Activated CD4-positive, alpha-beta T cell treated with anti-CD3 and anti-CD28 coated beads for 36 hours (primary cell): Measurements from ENCODE around the gene DAGLA. TPM values are rescaled to one million over a fixed set of nuclear protein-coding genes. Genes with fewer than 3 reads are reported as not detected.
"Not testable (repeated sequence)": the region's sequence is repeated elsewhere in the genome, so short reads cannot be mapped to it uniquely, and the experiment has no call there.

Experiments
- ATAC-seq: fragments of 200-7000 bp; cut with Tn5 transposase; one replicate; pipeline ENCODE4 v1.10.0; 2021; ENCODE audit warnings: mild to moderate bottlenecking, moderate library complexity
- CTCF ChIA-PET: fragments of 350-600 bp; sonication (Branson Sonifier 250); formaldehyde crosslinking; loops from one replicate; lab custom pipeline; 2021; ENCODE audit warnings: antibody characterized with exemption; lab: Charles Lee
- POLR2A ChIA-PET: fragments of 350-600 bp; sonication (Branson Sonifier 250); formaldehyde crosslinking; loops from one replicate; lab custom pipeline; 2021; ENCODE audit warnings: antibody characterized with exemption, inconsistent platforms; lab: Charles Lee
- DNase-seq: peaks from one replicate; pipeline ENCODE4 v3.0.0-alpha.2; 2020
- H3K27ac Mint-ChIP-seq: one replicate; pipeline ENCODE4 v1.8.0; 2021; ENCODE audit warnings: mixed read lengths
- H3K27me3 Mint-ChIP-seq: one replicate; pipeline ENCODE4 v1.8.0; 2021; ENCODE audit warnings: mixed read lengths
- H3K36me3 Mint-ChIP-seq: one replicate; pipeline ENCODE4 v1.8.0; 2021; ENCODE audit warnings: low read depth, mixed read lengths
- H3K4me1 Mint-ChIP-seq: one replicate; pipeline ENCODE4 v1.8.0; 2021; ENCODE audit warnings: mixed read lengths
- H3K4me3 Mint-ChIP-seq: one replicate; pipeline ENCODE4 v1.8.0; 2021; ENCODE audit warnings: mild to moderate bottlenecking, moderate library complexity, mixed read lengths
- H3K9me3 Mint-ChIP-seq: one replicate; pipeline ENCODE4 v1.8.0; 2021; ENCODE audit warnings: low read depth, mixed read lengths
- intact Hi-C, 2 experiments: fragments of 100-400 bp; cut with DNase I in 1 of 2; cut with micrococcal nuclease in 1 of 2; formaldehyde crosslinking; loops; one replicate each; pipeline versions ENCODE4 v1.14.2 to v1.15.1; 2022 to 2024; cut with DNase I, micrococcal nuclease
- total RNA-seq, 2 experiments: library from RNA; stranded (reverse); gene quantifications; one replicate each; pipeline ENCODE4 v1.2.3, GENCODE V29; 2021

DAGLA gene
- total RNA-seq, 2 experiments from 2014 or later, result 0.09 to 0.14 TPM

GRCh38 chr11:61647529-61647928, 32.7 kb upstream of the DAGLA start:
- intact Hi-C loops, result no loop called here
- H3K4me1 Mint-ChIP-seq, result no peaks in the 10 kb centered on the region
- no peak for DNase-seq
- H3K9me3 Mint-ChIP-seq, result no peaks in the 10 kb centered on the region
- no peak for ATAC-seq
- peaks cover 2% of the 10 kb centered on the region for H3K27me3 Mint-ChIP-seq
- POLR2A ChIA-PET, result no interaction called here
- no peaks in the 10 kb centered on the region for H3K36me3 Mint-ChIP-seq
- CTCF ChIA-PET, result interaction anchor here (0.6 to 2.0 kb wide), 2 partner anchors 9 to 254 kb away, joined by 3 to 10 read pairs; no protein-coding TSS in a partner anchor
- no peak overlapping the region for H3K27ac Mint-ChIP-seq
- H3K4me3 Mint-ChIP-seq, result no peak overlapping the region

- Mint-ChIP-seq H3K36me3 (no peaks in the 10 kb centered on the region), H3K27ac (no peak overlapping the region), H3K27me3 (peaks cover 7% of the 10 kb centered on the region), H3K4me3 (no peak overlapping the region), H3K4me1 (no peaks in the 10 kb centered on the region), H3K9me3 (no peaks in the 10 kb centered on the region)
- ChIA-PET POLR2A (no interaction called here), CTCF (interaction anchor here (1.5 kb wide), 1 partner anchor 12 kb away, joined by 6 read pairs; no protein-coding TSS in a partner anchor)
- no peak for ATAC-seq
- intact Hi-C loops, result no loop called here
- no peak for DNase-seq
These were observed 29.2 kb upstream of the DAGLA start for GRCh38 chr11:61650781-61651571.

- H3K27ac Mint-ChIP-seq, result no peak overlapping the region
- H3K4me3 Mint-ChIP-seq, result no peak overlapping the region
- H3K9me3 Mint-ChIP-seq, result no peaks in the 10 kb centered on the region
- H3K36me3 Mint-ChIP-seq, result no peaks in the 10 kb centered on the region
- CTCF ChIA-PET, result no interaction called here
- POLR2A ChIA-PET, result no interaction called here
- intact Hi-C loops, result no loop called here
- H3K27me3 Mint-ChIP-seq, result peaks cover 7% of the 10 kb centered on the region
- ATAC-seq (no peak), DNase-seq (no peak)
- H3K4me1 Mint-ChIP-seq, result no peaks in the 10 kb centered on the region
These were observed 28.1 kb upstream of the DAGLA start for GRCh38 chr11:61652135-61652534.

DNA sequence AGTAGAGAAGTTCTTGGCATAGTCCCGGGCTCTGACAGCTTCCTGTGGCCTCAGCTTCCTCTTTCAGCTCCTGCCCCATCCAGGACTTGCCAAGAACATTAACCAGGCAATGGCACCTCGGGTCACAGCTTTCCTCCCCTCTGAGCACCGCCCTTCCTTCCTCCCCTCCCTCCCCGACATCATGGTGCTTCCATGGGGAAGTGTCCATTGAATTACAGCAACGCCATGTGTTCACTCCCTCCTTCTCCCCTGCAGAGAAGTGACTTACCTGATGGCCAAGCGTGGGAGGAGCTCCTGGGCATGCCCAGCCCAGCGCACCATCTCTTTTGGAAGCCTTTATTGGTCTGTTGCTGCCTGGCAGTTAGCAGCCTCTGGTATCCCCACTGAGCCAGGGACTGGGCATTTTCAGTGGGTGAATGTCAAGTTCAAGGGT, 25.8 kb upstream of the DAGLA start:
- Mint-ChIP-seq H3K9me3 (no peaks in the 10 kb centered on the region), H3K27me3 (peaks cover 7% of the 10 kb centered on the region), H3K4me1 (no peaks in the 10 kb centered on the region), H3K27ac (no peak overlapping the region), H3K36me3 (no peaks in the 10 kb centered on the region), H3K4me3 (no peak overlapping the region)
- ATAC-seq (no peak), DNase-seq (no peak)
- ChIA-PET POLR2A (interaction anchor here (0.7 kb wide), 1 partner anchor 16 kb away, joined by 3 read pairs; no protein-coding TSS in a partner anchor), CTCF (interaction anchor here (0.7 kb wide), 1 partner anchor 18 kb away, joined by 3 read pairs; no protein-coding TSS in a partner anchor)
- intact Hi-C loops, result no loop called here

- H3K36me3 Mint-ChIP-seq, CTCF ChIA-PET, H3K4me3 Mint-ChIP-seq, H3K4me1 Mint-ChIP-seq, DNase-seq, ATAC-seq, H3K27ac Mint-ChIP-seq, H3K9me3 Mint-ChIP-seq, POLR2A ChIA-PET, intact Hi-C loops, H3K27me3 Mint-ChIP-seq: not testable (repeated sequence)
These were observed 24.7 kb upstream of the DAGLA start for GRCh38 chr11:61655266-61656159.

DNA sequence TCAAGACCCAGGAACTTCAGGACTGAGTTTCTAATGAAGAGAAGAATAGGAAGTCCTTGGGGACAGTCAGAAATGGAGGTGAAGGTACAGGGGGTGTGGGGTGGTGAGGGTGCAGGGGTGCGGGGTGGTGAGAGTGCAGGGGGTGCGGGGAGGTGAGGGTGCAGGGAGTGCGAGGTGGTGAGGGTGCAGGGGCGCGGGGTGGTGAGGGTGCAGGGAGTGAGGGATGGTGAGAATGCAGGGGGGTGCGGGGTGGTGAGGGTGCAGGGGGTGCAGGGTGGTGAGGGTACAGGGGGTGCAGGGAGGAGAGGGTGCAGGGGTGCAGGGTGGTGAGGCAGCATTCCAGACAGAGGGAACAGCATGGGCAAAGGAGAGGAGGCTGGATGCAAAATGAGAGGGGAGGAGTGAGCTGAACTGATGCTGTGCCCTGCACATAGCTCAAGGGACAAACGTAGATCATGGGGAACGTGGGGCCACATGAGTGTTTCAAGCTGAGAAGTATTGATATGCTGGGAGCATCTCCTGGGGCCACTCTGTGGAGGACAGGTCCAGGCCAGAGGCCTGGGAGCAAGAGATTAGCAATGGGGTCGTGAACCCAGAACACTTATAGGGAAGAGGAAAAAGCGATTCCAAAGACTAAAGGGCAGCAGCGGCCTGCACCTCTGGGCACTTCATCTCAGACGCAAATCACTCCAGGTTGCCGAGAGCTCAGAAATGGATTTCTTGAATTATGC, 23.7 kb upstream of the DAGLA start:
- CTCF ChIA-PET, result interaction anchor here (1.0 kb wide), 1 partner anchor 77 kb away, joined by 4 read pairs; no protein-coding TSS in a partner anchor
- H3K9me3 Mint-ChIP-seq, result no peaks in the 10 kb centered on the region
- ATAC-seq (no peak), DNase-seq (no peak)
- intact Hi-C loops, result no loop called here
- no peaks in the 10 kb centered on the region for H3K36me3 Mint-ChIP-seq
- H3K4me1 Mint-ChIP-seq, result no peaks in the 10 kb centered on the region
- no peak overlapping the region for H3K27ac Mint-ChIP-seq
- peaks cover 7% of the 10 kb centered on the region for H3K27me3 Mint-ChIP-seq
- POLR2A ChIA-PET, result no interaction called here
- H3K4me3 Mint-ChIP-seq, result no peak overlapping the region

DNA sequence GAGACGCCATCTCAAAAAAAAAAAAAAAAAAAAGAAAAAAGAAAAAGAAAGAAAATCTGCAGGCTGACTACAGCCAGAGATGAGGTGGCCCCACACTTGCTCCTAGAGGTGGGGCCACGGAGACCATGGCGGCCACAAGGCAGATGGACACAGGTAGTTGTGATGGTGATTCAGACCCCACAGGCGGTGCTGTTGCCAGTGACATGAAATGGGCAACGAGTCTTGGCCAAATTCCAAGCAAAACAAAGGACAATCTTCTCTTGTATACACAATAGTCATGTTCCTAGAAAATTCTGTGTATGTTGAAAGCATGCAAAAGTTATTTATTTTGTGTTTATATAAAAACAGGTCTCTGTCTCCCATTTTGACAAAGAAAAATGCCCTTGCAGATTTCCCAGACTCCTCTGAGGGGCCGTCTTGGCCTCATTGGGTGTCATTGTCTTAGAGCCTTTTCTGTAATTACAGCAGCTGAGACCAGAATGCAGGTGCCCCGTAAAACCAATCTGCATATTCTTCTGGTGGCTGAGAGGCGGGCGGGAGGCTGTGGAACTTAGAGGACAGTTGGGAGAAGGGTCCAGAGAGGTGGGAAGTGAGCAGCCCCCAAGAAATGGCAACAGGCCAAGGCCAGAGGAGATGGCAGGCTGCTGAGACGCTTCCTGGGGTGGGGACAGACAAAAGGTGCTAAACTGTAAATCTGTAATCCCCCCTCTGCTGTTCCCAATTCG, 22.5 kb upstream of the DAGLA start:
- ATAC-seq, result no peak
- H3K4me3 Mint-ChIP-seq, result no peak overlapping the region
- CTCF ChIA-PET, result no interaction called here
- POLR2A ChIA-PET, result no interaction called here
- H3K27me3 Mint-ChIP-seq, result peaks cover 5% of the 10 kb centered on the region
- H3K9me3 Mint-ChIP-seq, result no peaks in the 10 kb centered on the region
- intact Hi-C loops, result no loop called here
- no peaks in the 10 kb centered on the region for H3K36me3 Mint-ChIP-seq
- H3K4me1 Mint-ChIP-seq, result no peaks in the 10 kb centered on the region
- DNase-seq, result no peak
- H3K27ac Mint-ChIP-seq, result no peak overlapping the region

GRCh38 chr11:61659413-61660196, 20.6 kb upstream of the DAGLA start:
- ChIA-PET POLR2A (no interaction called here), CTCF (interaction anchor here (1.1 kb wide), 1 partner anchor 24 kb away, joined by 3 read pairs; no protein-coding TSS in a partner anchor)
- no peak for DNase-seq
- Mint-ChIP-seq H3K9me3 (no peaks in the 10 kb centered on the region), H3K4me3 (no peak overlapping the region), H3K36me3 (no peaks in the 10 kb centered on the region), H3K4me1 (no peaks in the 10 kb centered on the region), H3K27me3 (no peaks in the 10 kb centered on the region), H3K27ac (no peak overlapping the region)
- no peak for ATAC-seq
- intact Hi-C loops, result no loop called here

DNA sequence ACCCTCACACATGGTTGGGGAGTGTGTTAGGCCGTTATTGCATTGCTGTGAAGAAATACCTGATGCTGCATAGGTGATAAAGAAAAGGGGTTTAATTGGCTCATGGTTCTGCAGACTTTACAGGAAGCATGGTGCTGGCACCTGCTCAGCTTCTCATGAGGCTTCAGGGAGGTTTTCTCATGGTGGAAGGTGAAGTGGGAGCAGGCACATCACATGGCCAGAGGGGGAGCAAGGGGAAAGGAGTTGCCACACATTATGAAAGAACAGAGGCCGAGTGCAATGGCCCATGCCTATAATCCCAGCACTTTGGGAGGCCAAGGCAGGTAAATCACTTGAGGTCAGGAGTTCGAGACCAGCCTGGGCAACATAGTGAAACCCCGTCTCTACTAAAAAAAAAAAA, 19.2 kb upstream of the DAGLA start:
- ATAC-seq, H3K4me3 Mint-ChIP-seq, H3K36me3 Mint-ChIP-seq, DNase-seq, H3K27me3 Mint-ChIP-seq, H3K9me3 Mint-ChIP-seq, POLR2A ChIA-PET, H3K27ac Mint-ChIP-seq, CTCF ChIA-PET, intact Hi-C loops, H3K4me1 Mint-ChIP-seq: not testable (repeated sequence)

- DNase-seq (no peak), ATAC-seq (no peak)
- Mint-ChIP-seq H3K4me1 (no peaks in the 10 kb centered on the region), H3K9me3 (no peaks in the 10 kb centered on the region), H3K27ac (no peak overlapping the region), H3K4me3 (no peak overlapping the region), H3K36me3 (no peaks in the 10 kb centered on the region), H3K27me3 (peaks cover 10% of the 10 kb centered on the region)
- ChIA-PET POLR2A (no interaction called here), CTCF (interaction anchor here (1.2 to 1.8 kb wide), 2 partner anchors 66 to 75 kb away, joined by 4 to 5 read pairs; no protein-coding TSS in a partner anchor)
- intact Hi-C loops, result no loop called here
These were observed 13.4 kb upstream of the DAGLA start for GRCh38 chr11:61666684-61667297.
